GM19239 (cell line): Measurements from ENCODE around the gene PHB1.

Experiments used
- DNase-seq: peaks from one replicate; pipeline ENCODE4 v3.0.0; 2011; ENCODE audit warnings: low spot score; ENCODE audit not compliant: insufficient read length
- FAIRE-seq: peaks from 2 replicates; lab custom pipeline; 2011; peaks lifted over from hg19 to GRCh38; lab: Jason Lieb, UNC

The PHB1 gene

DNA sequence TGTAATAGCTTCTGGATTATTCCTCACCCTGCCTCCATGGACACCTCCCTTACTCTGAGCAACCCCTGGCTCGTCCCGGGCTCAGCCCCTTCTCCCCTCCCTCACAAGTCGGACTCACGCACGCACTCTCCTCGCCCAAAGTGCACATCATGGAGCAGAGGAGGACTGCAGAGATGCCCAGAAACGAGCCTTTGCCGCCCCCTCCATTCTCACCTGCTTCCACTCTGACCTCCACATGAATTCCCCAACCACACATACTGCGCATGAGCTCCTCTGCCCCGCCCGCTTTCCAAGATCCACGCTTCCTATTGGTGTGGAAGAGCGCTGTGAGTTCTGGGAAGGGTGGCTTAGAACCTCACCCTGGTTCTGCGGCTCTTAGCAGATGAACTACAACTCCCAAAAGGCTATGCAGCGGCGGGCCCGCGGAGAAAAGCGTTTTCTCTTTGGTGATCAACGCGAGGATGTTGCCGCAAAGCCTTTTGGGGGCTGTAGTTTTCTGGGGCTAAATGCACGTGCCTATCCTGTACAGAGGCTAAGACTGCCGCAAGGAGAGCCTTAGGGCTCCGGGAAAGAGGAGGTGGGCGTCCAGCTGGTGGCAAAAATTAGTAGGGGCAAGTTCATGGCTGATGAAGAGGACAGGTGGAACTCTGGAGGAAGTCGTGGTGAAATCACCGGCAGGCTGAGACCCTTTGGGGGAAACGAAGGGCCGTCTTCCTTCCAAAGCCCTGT lies at the start of gene PHB1:
Gene PHB1, minus strand, starts transcription at position 261 of the 729 bp plus-strand sequence. CDS start 1,618 bp downstream, outside the sequence.
- DNase-seq: peak; percentile 97
- FAIRE-seq: peak; percentile 98

DNA sequence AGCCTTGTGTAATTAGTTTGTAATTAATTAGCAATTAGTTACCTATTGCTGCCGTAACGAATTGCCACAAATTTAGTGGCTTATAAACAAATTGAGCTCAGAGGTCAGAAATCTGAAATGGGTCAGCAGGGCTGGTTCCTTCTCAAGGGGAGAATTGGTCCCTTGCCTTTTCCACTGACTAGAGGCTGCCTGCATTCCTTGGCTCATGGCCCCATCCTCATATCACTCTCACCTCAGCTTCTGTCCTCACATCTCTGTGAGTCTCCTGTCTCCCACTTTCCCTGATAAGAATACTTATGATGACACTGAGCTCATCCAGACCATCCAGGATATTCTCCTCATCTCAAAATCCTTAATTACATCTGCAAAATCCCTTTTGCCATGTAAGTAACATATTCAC lies 49.4 kb upstream of the PHB1 start:
- DNase-seq (no peak), FAIRE-seq (no peak)

DNA sequence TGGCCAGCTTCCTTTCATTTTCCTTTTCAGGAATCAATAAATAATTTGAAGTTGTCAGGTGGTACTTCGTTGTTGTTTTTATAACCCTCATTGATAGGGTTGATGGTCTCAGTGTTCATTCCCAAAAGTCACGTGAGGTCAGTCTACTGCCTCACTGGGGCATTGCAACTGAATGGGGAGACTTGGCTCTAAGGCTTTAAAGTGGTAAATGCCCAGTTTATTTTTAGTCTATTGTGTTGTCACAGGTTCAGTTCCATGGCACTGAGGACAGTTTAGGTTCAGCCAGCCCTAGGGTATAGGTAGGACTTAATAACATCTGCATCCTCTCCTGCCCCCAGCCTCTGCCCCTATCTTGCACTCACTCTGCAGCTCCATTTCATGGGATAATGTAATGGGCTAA lies 46.9 kb upstream of the PHB1 start:
- no peak for FAIRE-seq
- no peak for DNase-seq

DNA sequence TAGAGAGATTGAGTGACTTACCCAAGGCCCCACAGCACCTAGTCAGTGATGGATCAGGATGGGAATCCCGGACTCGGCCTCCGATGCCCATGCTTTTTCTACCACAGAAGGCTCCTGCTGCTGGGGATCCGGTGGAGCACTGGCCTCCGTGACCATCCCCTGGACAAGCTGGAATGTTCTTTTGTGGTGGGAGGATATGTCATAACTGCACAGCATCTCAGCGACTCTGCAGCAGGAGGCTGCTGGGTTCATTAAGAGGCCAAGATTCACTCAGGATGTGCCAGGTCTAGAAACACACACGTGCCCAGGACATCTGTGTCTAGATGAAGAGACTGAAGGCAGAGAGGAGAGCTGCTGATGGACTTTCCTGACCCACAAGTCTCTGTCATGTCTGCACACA lies 45.7 kb upstream of the PHB1 start:
- DNase-seq (no peak), FAIRE-seq (no peak)

DNA sequence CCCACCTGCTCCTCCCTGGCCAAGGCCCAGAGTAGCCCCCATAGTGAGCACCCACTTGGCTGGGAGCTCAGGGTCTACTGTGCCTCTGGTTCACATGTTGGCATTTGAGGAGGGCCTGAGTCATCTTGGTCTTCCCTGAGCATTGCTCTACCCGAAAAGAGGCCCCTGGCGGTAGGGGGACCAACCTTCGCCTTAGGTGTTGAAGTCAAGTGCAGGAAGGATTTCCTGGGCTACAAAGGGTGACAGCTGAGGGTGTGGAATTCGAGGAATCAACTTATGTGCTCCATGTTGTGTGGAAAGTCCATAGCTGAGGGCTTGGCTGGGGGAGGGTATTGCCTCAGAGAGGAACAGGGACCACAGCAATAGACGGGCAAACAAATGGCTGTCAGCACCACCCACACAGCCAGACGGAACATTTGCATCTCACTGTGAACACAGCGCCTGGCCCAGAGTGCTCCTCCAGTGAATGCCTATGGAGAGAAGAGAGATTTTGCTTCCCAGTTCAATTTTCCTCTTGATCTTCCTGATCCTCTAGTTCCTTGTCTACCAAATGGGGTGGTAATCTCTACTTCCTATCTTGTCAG lies 44.8 kb upstream of the PHB1 start:
- FAIRE-seq (no peak), DNase-seq (no peak)

DNA sequence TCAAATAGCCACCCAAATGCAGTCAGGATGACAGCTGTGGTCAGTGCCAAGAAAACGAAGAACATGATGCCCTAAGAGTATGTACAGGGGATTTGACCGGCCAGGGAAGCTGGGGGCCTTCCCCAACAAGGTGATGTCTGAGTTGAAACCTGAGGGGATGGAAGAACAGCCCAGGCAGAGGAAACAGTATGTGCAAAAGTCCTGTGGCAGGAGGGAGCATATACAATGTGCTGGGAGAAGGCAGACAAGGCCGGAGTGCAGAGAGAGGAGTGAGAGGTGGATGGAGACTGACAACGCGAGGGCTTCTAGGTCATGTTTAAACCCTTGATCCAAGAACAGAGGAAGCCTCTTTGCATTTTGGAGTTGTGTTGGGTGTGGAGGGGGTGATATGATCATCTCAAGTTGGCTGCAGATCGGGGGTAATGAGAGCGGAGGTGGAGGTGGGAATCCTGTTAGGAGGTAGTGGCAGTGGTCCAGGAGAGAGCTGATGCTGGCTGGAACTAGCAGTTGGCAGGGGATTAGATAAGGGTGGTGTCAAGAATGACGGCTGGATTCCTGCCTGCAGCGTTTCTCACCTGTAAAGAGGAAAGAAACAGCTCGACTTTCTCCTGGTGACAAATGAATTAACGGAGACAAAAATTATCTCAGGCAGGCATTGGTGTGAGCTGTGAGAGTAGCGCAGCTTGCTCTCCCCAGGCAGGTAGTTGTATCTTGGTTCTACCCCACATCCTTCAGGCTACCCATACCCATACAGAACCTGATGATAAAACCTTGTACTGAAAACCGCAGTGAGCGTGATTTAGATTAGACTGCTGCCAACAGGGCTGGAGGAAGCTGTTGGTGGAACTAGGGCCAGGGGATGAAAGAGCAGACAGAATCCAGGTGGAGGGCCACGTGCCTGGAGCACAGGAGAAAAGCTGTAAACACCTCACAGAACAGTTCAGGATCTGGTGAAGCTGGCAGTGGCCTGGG lies 43.2 kb upstream of the PHB1 start:
- FAIRE-seq (no peak), DNase-seq (no peak)

DNA sequence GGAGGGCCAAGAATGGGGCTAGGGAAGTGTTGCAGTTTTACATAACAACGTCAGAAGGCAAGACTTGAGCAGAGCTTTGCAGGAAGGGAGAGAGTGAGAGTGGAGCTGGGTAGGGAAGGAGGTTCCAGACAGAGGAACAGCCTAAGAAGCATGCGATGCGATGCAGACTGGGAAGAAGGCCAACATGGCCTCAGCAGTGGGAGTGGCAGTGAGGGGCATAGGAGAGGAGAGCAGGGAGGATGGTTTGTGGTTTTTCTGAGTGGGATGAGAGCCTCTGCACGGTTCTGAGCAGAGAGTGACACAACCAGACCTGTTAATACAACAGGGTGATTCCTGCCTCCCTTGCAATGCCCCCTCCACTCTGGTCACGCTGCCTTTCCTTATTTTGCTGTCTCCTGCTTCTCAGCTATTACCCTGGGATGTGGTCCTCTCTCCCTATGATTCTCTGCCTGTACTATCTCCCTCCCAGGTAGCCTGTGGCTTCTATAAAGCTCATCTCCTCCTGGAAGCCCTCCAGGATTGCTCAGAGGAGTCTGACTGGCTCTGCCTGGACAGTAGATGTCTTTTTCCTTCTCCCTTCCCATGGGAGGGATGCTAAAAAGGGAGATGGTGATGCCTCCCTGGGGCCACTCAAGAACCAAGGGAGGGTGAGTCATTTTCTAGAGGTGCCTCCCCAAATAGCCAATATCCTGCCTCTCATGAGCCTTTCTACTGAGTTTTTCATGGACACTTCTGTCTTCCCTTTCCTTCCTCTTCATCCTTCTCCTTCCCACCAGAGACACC lies 41.7 kb upstream of the PHB1 start:
- FAIRE-seq: no peak
- no peak for DNase-seq

DNA sequence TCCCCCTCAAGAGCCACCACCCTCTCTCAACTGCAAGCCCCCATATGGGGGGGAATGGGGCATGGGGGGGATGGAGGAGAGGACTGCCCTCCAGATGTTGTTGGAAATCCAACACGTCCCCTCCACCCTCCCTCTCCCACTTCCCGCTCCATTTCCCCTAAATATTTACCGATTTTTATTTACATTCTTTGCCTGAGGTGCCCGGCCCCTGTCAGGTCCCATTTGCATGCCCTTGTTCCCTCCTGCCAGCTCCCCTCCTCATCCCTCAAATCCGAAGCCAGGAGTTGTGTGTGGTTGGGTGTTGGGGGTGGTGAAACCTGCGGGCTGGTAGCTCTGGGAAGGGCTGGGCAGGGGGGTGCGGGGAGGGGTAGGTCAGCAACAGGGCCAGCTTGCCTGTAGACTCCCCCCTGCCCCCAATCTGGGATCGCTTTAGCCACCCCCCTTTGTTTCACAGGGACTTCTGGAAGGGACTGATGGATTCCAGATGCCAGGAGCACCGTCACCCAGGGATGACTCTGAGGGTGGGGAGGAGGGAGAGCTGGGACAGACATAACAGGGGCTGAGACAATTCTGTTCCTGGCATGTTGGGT lies 40.7 kb upstream of the PHB1 start:
- DNase-seq (no peak), FAIRE-seq (no peak)

DNA sequence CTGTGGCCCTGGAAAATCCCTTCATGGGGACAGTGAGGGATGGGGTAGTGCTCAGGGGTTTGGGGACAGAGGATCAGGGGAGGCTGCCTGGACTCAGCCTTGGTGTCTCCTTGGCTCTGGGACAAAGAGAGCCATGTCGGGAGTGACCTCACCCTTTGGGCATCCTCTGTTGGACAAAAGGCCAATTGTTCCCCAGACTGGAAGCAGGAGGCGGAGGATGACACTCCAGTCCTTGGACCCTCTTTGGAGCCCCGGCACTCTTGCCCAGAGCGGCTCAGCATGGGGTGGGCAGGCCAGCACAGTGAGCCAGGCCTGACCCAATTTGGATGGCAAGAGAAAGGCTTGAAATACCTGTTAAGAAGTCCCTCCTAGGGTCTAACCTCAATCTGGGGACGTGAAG lies 39.4 kb upstream of the PHB1 start:
- DNase-seq (no peak), FAIRE-seq (no peak)

DNA sequence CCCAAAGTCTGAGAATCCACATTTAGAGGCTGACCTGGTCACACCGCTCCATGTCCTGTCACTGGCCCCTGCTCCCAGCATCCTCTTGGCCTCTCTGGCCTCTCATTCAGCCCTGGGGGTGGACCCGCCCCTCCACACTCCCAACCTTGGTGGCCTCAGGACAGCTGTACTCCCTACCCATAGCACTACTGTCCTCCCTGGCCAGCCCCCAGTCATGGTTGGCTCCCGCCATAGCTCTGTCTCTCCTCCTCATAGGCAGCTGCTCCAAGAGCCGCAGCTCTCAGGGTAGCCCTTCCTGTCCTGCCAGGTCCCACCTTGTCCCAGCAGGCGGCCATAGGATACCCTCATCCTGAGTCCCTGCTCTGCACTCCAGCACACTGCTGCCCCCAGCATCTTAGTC lies 38.0 kb upstream of the PHB1 start:
- DNase-seq (no peak), FAIRE-seq (no peak)

DNA sequence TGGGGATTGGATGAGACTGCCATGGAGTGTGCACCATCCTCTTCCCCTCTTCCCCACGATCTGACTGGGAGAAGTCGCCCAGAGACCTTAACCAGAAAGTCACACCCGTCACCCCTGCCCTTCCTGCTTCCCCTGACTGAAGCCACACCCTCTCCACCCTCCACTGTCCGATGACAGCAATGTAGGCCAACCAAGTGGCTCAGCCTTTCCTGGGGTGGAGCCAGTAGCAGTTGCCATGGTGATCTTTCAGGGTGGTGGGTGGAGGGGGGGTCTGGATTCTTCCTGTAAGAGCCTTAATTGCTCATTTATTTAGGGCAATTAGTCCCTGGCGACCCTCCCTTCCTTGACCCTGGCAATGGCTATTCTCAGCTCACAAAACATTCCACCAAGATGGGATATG lies 37.5 kb upstream of the PHB1 start:
- no peak for FAIRE-seq
- no peak for DNase-seq

DNA sequence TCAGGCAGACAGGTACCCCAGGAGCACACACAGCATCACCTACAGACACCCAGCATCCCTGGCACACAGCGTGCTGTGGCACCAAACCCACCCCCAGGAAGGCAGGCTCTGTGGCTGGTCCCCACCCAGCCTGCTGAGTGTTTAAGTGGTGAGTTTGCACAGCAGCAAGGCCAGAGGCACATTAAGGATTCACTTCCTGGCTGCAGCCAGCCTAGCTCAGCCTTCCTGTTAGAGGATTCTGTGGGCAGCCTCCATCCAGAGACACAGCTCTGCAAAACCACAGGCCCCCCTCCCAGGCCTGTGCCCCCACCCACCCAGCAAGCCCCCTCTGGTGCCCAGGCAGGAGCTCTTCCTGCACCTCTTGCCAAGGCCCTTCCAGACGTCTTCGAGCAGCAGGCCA lies 36.1 kb upstream of the PHB1 start:
- FAIRE-seq (no peak), DNase-seq (no peak)

DNA sequence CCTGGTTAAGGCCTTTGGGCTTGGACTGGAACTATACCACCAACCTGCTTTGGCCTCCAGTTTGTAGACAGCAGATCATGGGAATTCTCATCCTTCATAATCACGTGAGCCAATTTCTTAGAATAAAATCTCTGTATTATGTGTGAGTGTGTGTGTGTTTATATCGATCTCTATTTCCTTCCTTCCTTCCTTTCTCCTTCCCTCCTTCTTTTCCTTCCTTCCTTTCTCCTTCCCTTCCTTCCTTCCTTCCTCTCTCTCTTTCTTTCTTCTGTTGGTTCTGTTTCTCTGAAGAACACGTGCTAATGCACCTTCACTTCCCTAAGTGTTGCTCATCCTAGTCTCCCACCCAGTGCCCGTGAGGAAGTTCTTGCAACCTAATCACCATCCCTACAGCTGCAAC lies 35.5 kb upstream of the PHB1 start:
- no peak for FAIRE-seq

DNA sequence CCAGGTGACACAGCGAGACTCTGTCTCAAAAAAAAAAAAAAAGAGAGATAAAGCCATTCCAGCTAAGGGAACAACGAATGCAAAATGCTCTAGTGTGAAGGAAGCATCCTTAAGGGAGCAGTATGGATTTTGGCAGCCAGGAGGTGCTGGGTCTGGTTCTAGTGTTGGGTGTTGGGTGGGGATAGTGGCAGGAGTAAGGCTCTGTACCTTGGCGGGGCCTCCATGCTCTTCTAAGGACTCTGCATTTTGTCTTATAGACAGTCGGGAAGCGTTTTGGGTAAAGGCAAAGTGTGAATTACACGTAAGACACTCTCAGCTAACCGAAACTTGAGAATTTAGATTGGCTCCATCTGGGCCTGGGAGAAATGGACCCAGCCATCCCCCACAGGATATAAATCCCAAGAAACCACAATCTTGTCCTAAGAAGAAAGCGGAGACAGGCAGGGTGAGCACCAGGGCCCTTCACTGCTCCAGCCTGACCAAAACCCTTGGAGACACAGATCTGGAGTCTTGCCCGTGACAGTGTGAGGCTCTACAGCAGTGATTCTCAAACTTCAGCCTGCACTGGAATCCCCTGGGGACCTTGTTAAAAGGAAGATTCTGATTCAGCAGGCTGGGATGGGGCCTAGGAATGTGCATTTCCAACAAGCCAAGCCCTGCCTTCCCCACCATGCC lies 33.1 kb upstream of the PHB1 start:
- FAIRE-seq (no peak), DNase-seq (no peak)

More for the DNA sequence above, 35.5 kb upstream of the PHB1 start:
- DNase-seq: no peak

DNA sequence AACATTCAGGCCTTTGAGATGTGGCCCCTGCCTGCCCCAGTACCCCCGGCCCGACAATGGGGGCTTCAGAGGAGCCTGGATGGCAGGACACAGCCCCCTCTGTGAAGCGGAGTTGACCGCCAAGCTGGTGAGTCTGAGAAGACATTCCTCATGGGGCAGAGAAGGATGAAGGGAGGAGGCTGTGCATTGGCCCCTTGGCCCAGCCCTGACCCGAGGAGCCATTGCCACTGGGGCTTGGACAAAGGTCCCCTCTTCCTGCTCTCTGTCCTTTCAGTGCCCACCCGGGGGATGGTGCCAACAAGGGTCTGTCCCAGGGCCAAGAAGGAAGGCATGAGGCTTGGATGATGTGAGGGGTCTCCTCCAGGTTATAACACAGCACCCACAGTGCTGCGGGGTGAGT lies 30.9 kb upstream of the PHB1 start:
- FAIRE-seq (no peak), DNase-seq (no peak)

DNA sequence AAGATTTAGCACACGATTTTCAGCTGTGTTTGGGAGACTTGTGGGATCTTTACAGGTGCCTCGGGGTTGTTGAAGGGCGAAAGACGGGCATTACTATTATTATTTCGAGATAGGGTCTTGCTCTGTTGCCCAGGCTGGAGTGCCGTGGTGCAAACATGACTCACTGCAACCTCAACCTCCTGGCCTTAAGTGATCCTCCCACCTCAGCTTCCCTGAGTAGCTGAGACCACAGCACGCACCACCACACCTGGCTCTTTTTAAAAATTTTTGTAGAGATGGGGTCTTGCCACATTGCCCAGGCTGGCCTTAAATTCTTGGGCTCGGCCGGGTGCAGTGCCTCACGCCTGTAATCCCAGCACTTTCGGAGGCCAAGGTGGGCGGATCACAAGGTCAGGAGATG lies 29.7 kb upstream of the PHB1 start:
- no peak for DNase-seq
- FAIRE-seq: no peak

DNA sequence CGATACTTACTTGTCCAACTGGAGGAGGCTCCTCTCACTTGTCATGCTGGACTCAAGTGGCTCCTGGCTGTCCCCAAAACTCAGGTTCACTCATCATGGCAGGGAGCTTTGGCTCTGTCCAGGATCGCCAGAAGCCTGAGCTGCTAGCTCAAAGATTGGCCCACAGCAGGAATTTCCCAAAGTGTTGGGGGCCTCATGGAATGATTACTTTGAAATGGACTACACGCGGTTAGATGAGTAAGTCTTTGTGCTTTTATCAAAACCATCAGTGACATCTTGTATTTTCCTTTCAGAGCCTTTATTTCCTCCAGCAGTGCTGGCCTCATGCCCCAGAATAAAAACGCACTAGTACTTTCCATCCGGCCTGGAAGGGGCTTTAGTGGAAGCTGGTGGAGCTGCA lies 29.2 kb upstream of the PHB1 start:
- no peak for DNase-seq
- no peak for FAIRE-seq

DNA sequence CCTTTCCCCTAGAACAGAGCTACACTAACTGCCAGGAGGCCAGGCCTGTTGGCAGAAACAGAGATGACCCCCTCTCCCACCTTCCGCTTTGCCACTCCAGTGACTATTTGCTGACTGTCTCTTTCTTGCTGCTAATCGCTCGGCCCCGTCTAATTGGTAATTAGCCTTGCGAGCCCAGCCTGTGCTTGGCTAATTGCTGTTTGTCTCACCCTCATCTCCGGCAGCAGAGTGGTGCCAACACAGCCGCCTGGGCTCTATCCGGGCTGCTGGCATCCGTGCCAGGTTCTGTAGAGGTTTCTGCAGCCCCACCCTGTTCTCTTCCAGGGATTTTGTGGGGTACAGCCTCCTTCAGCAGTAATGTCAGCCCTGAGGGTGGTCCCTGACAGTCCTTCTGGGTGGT lies 27.4 kb upstream of the PHB1 start:
- DNase-seq (no peak), FAIRE-seq (no peak)

DNA sequence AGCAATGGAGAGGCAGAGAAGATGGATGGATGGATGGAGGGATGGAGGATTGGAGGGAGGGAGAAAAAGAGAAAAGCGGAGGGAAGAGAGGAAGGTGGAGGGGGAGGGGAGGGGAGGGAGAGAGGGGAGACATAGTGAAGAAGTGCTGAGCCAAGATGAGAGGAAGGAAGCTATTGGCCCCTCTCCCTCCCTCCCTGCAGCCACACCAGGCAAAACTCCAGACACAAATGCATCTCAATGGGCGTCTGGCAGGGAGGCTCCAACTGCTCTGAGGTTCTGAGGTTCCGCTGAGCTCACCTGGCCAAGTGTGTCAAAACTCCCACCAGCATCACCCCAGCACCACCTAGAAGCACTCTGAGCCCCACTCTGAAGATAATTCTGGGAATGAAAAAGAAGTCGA lies 26.9 kb upstream of the PHB1 start:
- no peak for DNase-seq
- FAIRE-seq: no peak
